HEK293 (cell line): ENCODE data around the gene ARHGAP22.

Source experiments
- CTCF ChIA-PET: fragments of 350-600 bp; formaldehyde crosslinking; extraction: SDS; loops from one replicate; lab custom pipeline; 2021; ENCODE audit warnings: antibody characterized with exemption; lab: Yijun Ruan, JAX
- POLR2A ChIA-PET: fragments of 300-600 bp; formaldehyde crosslinking; extraction: SDS; loops from one replicate; lab custom pipeline; 2020; ENCODE audit warnings: antibody characterized with exemption, inconsistent platforms; lab: Yijun Ruan, JAX
- H3K27ac ChIP-seq: fragments of 200-500 bp; sonication (Bioruptor generic); 2 replicates; pipeline ENCODE4 v1.5.1; 2014; ENCODE audit warnings: low read depth, low read length, control low read depth, inconsistent platforms; ENCODE audit errors: extremely low read depth
- H3K36me3 ChIP-seq, 2 experiments: fragments of 200-500 bp in 1 of 2; sonication (Bioruptor generic) in 1 of 2; 1 replicate in 1 of 2; 2 replicates in 1 of 2; pipeline ENCODE4 v1.5.1; 2014 to 2017; ENCODE audit warnings: inconsistent platforms in 2 of 2, low read length in 2 of 2; ENCODE audit not compliant: control insufficient read depth in 2 of 2, insufficient read depth in 1 of 2
- H3K4me1 ChIP-seq: fragments of 200-500 bp; sonication (Bioruptor generic); 2 replicates; pipeline ENCODE4 v1.5.1; 2014; ENCODE audit warnings: mild to moderate bottlenecking, low read length, inconsistent platforms; ENCODE audit not compliant: control insufficient read depth, insufficient read depth
- H3K4me3 ChIP-seq: 2 replicates; pipeline ENCODE4 v1.5.1; 2011; ENCODE audit warnings: low read depth, mild to moderate bottlenecking, control low read depth, low read length, moderate library complexity
- H3K9me3 ChIP-seq: fragments of 200-500 bp; sonication (Bioruptor generic); 2 replicates; pipeline ENCODE4 v1.5.1; 2014; ENCODE audit warnings: low read depth, low read length, inconsistent platforms; ENCODE audit not compliant: control insufficient read depth, insufficient read depth
- GLI2 ChIP-seq: fragments of 450-650 bp; formaldehyde crosslinking; IDR thresholded peaks from 2 replicates; pipeline ENCODE4; 2017; ENCODE audit warnings: missing biosample characterization, missing genetic modification characterization, low read depth, borderline replicate concordance
- KLF1 ChIP-seq: fragments of 450-650 bp; formaldehyde crosslinking; IDR thresholded peaks from 2 replicates; pipeline ENCODE4 v1.5.1; 2016; ENCODE audit warnings: missing biosample characterization, missing genetic modification characterization
- KLF17 ChIP-seq: fragments of 450-650 bp; formaldehyde crosslinking; IDR thresholded peaks from 2 replicates; pipeline ENCODE4 v1.5.1; 2016; ENCODE audit warnings: missing biosample characterization, missing genetic modification characterization
- PRDM6 ChIP-seq: fragments of 450-650 bp; formaldehyde crosslinking; IDR thresholded peaks from 2 replicates; pipeline ENCODE4 v1.5.1; 2017; ENCODE audit warnings: missing biosample characterization, missing genetic modification characterization
- TRIM28 ChIP-seq: IDR thresholded peaks from 2 replicates; pipeline ENCODE4 v1.6.1; 2011; ENCODE audit warnings: low read length, control low read depth, borderline replicate concordance
- ZBTB48 ChIP-seq: fragments of 450-650 bp; formaldehyde crosslinking; IDR thresholded peaks from 2 replicates; pipeline ENCODE4 v1.5.1; 2016; ENCODE audit warnings: missing biosample characterization, missing genetic modification characterization
- ZFHX2 ChIP-seq: fragments of 450-650 bp; formaldehyde crosslinking; conservative IDR thresholded peaks from 2 replicates; pipeline ENCODE4 v1.5.1; 2016; ENCODE audit warnings: missing biosample characterization, missing genetic modification characterization
- ZFP69B ChIP-seq: fragments of 450-650 bp; formaldehyde crosslinking; IDR thresholded peaks from 2 replicates; pipeline ENCODE4 v1.5.1; 2016; ENCODE audit warnings: missing biosample characterization, missing genetic modification characterization
- ZNF155 ChIP-seq: fragments of 450-650 bp; formaldehyde crosslinking; IDR thresholded peaks from 2 replicates; pipeline ENCODE4 v1.5.1; 2016; ENCODE audit warnings: missing biosample characterization, missing genetic modification characterization
- ZNF335 ChIP-seq: fragments of 450-650 bp; formaldehyde crosslinking; conservative IDR thresholded peaks from 2 replicates; pipeline ENCODE4 v1.5.1; 2016; ENCODE audit warnings: missing biosample characterization, missing genetic modification characterization
- ZNF510 ChIP-seq: fragments of 450-650 bp; formaldehyde crosslinking; IDR thresholded peaks from 2 replicates; pipeline ENCODE4 v1.5.1; 2018; ENCODE audit warnings: mild to moderate bottlenecking, missing genetic modification characterization, missing biosample characterization; ENCODE audit not compliant: insufficient replicate concordance
- ZNF514 ChIP-seq: fragments of 450-650 bp; formaldehyde crosslinking; IDR thresholded peaks from 2 replicates; pipeline ENCODE4 v1.5.1; 2016; ENCODE audit warnings: missing biosample characterization, missing genetic modification characterization
- ZNF548 ChIP-seq: fragments of 450-650 bp; formaldehyde crosslinking; IDR thresholded peaks from 2 replicates; pipeline ENCODE4 v1.5.1; 2016; ENCODE audit warnings: missing biosample characterization, missing genetic modification characterization
- ZNF549 ChIP-seq: fragments of 450-650 bp; IDR thresholded peaks from 2 replicates; pipeline ENCODE4 v1.5.1; 2018; ENCODE audit warnings: missing biosample characterization, missing genetic modification characterization, mild to moderate bottlenecking, inconsistent platforms, moderate library complexity
- ZNF558 ChIP-seq: fragments of 450-650 bp; formaldehyde crosslinking; IDR thresholded peaks from 2 replicates; pipeline ENCODE4 v1.5.1; 2016; ENCODE audit warnings: missing biosample characterization, missing genetic modification characterization
- ZNF610 ChIP-seq: fragments of 450-650 bp; formaldehyde crosslinking; IDR thresholded peaks from 2 replicates; pipeline ENCODE4 v1.5.1; 2016; ENCODE audit warnings: missing biosample characterization, missing genetic modification characterization, borderline replicate concordance
- TF ChIP-seq, protein P1 (sequence below): fragments of 450-650 bp; formaldehyde crosslinking; IDR thresholded peaks from 2 replicates; pipeline ENCODE4 v1.5.1; 2016; ENCODE audit warnings: missing biosample characterization, missing genetic modification characterization, low read depth
- TF ChIP-seq, protein P2 (sequence below): fragments of 450-650 bp; formaldehyde crosslinking; IDR thresholded peaks from 2 replicates; pipeline ENCODE4 v1.5.1; 2017; ENCODE audit warnings: missing biosample characterization, missing genetic modification characterization
- TF ChIP-seq, protein P3 (sequence below): fragments of 450-650 bp; formaldehyde crosslinking; IDR thresholded peaks from 2 replicates; pipeline ENCODE4 v1.5.1; 2016; ENCODE audit warnings: missing biosample characterization, missing genetic modification characterization
- TF ChIP-seq, protein P4 (sequence below): fragments of 450-650 bp; formaldehyde crosslinking; IDR thresholded peaks from 2 replicates; pipeline ENCODE4 v1.5.1; 2016; ENCODE audit warnings: missing biosample characterization, missing genetic modification characterization

The ARHGAP22 gene

GRCh38 chr10:48610585-48611093, 5.8 kb upstream of the ARHGAP22 start:
- POLR2A ChIA-PET, result no interaction called here
- Histone ChIP-seq H3K9me3 (no peaks in the 10 kb centered on the region), H3K36me3 (no peaks in the 10 kb centered on the region), H3K4me3 (no peak overlapping the region), H3K27ac (no peak overlapping the region), H3K4me1 (no peaks in the 10 kb centered on the region)
- TF ChIP-seq ZNF510 (tag by site-specific recombination) (no peak), ZFP69B (tag by site-specific recombination) (no peak), ZNF558 (tag by site-specific recombination) (no peak), ZNF514 (tag by site-specific recombination) (no peak), ZNF335 (tag by site-specific recombination) (no peak), KLF1 (tag by site-specific recombination) (no peak), ZNF155 (tag by site-specific recombination) (no peak)
- TF ChIP-seq, protein P1, sequence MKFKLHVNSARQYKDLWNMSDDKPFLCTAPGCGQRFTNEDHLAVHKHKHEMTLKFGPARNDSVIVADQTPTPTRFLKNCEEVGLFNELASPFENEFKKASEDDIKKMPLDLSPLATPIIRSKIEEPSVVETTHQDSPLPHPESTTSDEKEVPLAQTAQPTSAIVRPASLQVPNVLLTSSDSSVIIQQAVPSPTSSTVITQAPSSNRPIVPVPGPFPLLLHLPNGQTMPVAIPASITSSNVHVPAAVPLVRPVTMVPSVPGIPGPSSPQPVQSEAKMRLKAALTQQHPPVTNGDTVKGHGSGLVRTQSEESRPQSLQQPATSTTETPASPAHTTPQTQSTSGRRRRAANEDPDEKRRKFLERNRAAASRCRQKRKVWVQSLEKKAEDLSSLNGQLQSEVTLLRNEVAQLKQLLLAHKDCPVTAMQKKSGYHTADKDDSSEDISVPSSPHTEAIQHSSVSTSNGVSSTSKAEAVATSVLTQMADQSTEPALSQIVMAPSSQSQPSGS (tag by site-specific recombination), result no peak
- TF ChIP-seq, protein P2, sequence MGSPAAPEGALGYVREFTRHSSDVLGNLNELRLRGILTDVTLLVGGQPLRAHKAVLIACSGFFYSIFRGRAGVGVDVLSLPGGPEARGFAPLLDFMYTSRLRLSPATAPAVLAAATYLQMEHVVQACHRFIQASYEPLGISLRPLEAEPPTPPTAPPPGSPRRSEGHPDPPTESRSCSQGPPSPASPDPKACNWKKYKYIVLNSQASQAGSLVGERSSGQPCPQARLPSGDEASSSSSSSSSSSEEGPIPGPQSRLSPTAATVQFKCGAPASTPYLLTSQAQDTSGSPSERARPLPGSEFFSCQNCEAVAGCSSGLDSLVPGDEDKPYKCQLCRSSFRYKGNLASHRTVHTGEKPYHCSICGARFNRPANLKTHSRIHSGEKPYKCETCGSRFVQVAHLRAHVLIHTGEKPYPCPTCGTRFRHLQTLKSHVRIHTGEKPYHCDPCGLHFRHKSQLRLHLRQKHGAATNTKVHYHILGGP (tag by site-specific recombination), result no peak
- CTCF ChIA-PET, result interaction anchor here (0.9 to 1.4 kb wide), 3 partner anchors 24 to 278 kb away, joined by 3 to 5 read pairs (median 4); no protein-coding TSS in a partner anchor

GRCh38 chr10:48609899-48610584, 5.2 kb upstream of the ARHGAP22 start:
- no peak overlapping the region for H3K27ac ChIP-seq
- H3K9me3 ChIP-seq, result no peaks in the 10 kb centered on the region
- ChIA-PET POLR2A (no interaction called here), CTCF (interaction anchor here (0.9 to 5.0 kb wide), 4 partner anchors 24 to 277 kb away, joined by 3 to 42 read pairs (median 4); no protein-coding TSS in a partner anchor)
- no peaks in the 10 kb centered on the region for H3K4me1 ChIP-seq
- H3K36me3 ChIP-seq, result no peaks in the 10 kb centered on the region
- TF ChIP-seq, protein P3, sequence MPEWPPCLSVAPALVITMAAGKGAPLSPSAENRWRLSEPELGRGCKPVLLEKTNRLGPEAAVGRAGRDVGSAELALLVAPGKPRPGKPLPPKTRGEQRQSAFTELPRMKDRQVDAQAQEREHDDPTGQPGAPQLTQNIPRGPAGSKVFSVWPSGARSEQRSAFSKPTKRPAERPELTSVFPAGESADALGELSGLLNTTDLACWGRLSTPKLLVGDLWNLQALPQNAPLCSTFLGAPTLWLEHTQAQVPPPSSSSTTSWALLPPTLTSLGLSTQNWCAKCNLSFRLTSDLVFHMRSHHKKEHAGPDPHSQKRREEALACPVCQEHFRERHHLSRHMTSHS (tag by site-specific recombination), result no peak
- no peak for TF ChIP-seq ZNF610 (tag by site-specific recombination)
- no peak for TF ChIP-seq ZNF549 (tag by site-specific recombination)
- no peak for TF ChIP-seq KLF17 (tag by site-specific recombination)
- no peak for TF ChIP-seq ZNF548 (tag by site-specific recombination)
- no peak for TF ChIP-seq PRDM6 (tag by site-specific recombination)
- no peak for TF ChIP-seq GLI2 (tag by site-specific recombination)
- no peak for TF ChIP-seq ZFHX2
- no peak for TF ChIP-seq ZBTB48
- TF ChIP-seq, protein P4, sequence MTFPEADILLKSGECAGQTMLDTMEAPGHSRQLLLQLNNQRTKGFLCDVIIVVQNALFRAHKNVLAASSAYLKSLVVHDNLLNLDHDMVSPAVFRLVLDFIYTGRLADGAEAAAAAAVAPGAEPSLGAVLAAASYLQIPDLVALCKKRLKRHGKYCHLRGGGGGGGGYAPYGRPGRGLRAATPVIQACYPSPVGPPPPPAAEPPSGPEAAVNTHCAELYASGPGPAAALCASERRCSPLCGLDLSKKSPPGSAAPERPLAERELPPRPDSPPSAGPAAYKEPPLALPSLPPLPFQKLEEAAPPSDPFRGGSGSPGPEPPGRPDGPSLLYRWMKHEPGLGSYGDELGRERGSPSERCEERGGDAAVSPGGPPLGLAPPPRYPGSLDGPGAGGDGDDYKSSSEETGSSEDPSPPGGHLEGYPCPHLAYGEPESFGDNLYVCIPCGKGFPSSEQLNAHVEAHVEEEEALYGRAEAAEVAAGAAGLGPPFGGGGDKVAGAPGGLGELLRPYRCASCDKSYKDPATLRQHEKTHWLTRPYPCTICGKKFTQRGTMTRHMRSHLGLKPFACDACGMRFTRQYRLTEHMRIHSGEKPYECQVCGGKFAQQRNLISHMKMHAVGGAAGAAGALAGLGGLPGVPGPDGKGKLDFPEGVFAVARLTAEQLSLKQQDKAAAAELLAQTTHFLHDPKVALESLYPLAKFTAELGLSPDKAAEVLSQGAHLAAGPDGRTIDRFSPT, result no peak
- TF ChIP-seq TRIM28, result no peak
- H3K4me3 ChIP-seq, result no peak overlapping the region
